Epidermal melanocyte (primary cell): Measurements from ENCODE around the gene UBE2S.
A peak's percentile ranks its signal among the peaks of the same experiment; 100 is the strongest.
"Not testable (repeated sequence)": the region's sequence is repeated elsewhere in the genome, so short reads cannot be mapped to it uniquely, and the experiment has no call there.

Experiments
- DNase-seq: peaks from one replicate; pipeline ENCODE4 v3.0.0; 2011; ENCODE audit warnings: low spot score; ENCODE audit not compliant: insufficient read length

The UBE2S gene

GRCh38 chr19:55407550-55407799 is at the start of gene UBE2S:
Gene UBE2S (minus strand): TSS chr19:55407788. CDS start chr19:55407589, 199 bp downstream.
- DNase-seq: not testable (repeated sequence)

GRCh38 chr19:55456347-55456746 is 48.8 kb upstream of the UBE2S start:
- no peak for DNase-seq

DNA sequence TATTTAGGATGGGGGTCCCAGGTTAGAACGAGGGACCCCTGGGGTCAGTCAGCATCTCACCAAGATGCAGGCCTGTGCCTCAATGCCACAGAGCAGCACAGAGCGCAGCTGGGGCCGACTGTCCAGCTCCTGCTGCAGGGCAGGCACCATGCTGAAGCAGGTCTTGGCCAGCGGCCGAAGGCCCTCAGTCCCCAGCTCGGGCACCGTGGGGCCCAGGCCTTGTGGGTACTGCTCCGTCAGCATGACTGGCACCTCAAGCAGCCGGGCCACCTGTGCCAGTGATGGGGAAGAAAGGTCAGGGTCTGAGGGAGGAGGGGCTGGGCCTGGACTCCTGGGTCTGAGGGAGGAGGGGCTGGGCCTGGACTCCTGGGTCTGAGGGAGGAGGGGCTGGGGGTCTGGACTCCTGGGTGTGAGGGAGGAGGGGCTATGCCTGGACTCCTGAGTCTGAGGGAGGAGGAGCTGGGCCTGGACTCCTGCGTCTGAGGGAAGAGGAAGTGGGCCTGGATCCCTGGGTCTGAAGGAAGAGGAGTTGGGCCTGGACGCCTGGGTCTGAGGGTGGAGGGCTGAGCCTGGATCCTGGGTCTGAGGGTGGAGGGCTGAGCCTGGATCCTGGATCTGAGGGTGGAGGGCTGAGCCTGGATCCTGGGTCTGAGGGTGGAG is 48.1 kb upstream of the UBE2S start:
- DNase-seq: no peak

GRCh38 chr19:55454787-55455243 is 47.2 kb upstream of the UBE2S start:
- peak; percentile 78 for DNase-seq

DNA sequence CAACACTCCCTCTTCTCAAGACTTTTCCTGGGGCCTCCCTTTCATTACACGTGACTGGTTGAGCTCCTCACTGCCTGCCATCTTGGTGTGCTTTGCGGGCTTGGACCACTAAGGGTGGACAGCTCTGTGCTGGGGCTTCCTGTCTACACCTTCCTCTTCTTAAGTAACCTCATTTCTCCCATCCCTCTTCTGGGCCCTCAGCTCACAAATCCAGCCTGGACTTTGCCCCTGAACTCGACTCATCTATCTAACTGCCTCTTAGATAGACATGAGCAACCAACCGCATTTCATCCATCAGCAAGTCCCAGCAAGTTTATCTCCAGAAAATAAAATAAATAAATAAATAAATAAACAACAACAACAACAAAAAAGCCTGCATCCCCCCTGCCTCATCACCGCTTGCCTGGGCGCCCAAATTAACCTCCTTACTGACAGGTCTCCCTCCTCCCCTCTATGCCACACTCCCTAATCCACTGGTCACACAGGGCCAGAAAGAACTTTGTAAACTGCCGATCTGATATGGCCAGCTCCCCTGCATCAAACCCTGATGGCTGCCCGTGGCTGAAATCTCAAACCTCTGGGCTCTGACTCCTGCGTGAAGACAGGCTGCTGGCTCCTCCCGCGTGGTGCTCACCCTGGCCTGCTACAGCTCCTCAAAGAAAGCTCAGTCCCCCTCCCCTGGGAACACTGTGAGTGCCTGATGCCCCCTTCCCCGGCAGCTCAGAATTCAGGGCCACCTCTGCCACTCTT is 46.1 kb upstream of the UBE2S start:
- no peak for DNase-seq

DNA sequence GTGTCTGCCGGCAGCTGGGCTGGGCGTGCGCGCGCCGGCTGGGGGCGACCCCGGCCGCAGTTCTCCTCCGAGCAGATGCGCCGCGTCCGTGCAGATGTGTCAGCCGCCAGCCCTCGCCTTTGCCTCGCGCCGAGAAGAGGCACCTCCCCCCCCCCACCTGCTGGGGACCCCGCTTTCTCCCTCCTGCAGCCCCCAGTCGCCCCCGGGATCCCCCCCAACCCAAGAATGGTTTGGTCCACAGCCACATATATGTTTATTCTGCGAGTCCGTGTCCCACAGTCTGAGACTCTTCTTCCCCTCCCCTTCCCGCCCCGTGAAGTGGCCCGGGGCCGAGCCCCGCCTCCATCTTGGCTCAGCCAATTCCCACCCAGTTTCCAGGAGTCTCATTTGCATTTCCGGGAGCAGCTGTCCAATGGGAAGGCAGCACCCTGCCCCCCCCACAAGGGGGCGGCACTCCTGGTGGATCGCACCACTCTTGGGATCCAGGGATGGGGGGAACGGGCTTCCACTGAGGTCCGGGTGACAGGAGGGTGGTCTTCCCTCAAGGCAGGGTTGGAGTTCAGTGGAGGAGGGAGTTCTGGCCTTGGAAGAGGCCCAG is 45.3 kb upstream of the UBE2S start:
- DNase-seq: peak; percentile 93

- no peak for DNase-seq
These were observed 44.6 kb upstream of the UBE2S start for GRCh38 chr19:55451965-55452748.

DNA sequence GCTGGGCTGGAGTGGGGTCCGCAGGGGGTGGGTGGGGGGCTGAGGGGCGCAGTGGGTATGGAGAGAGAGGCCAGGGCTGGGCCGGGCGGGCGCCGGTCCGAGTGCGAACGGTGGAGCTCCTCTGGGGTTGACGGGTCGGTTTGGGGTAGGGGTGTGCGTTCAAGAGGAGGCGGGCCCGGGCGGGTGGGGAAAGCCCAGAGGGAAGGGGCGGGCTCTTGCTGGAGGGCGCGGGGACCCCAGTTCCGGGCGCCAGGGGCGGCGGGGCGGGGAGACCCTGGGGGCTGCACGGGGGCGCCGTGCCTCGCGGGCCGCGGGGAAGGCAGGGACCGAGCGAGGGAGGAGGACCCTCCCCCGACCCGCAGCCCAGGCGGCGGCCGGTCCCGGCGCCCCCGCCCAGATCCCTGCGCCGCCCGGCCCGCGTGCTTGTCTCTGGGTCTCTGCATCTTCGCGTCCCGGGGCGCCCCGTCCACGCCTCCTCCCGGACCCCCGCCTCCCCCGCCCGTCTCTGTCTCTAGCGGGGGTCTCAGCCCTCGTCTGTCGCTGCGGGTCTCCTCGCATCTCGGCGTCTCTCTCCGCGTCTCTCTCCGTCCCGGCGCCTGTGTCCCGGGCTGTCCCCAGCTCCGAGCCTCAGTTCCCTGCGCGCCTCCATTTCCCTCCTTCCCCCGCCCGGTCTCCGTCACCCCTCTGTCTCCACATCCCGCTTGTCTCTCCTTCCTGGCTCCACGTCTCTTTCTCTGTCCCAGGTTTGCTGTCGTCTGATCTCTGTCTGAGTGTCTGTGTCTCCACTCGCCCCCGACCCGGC is 43.8 kb upstream of the UBE2S start:
- no peak for DNase-seq

- no peak for DNase-seq
These were observed 41.9 kb upstream of the UBE2S start for GRCh38 chr19:55449469-55449868.

- not testable (repeated sequence) for DNase-seq
These were observed 40.5 kb upstream of the UBE2S start for GRCh38 chr19:55448175-55448490.

DNA sequence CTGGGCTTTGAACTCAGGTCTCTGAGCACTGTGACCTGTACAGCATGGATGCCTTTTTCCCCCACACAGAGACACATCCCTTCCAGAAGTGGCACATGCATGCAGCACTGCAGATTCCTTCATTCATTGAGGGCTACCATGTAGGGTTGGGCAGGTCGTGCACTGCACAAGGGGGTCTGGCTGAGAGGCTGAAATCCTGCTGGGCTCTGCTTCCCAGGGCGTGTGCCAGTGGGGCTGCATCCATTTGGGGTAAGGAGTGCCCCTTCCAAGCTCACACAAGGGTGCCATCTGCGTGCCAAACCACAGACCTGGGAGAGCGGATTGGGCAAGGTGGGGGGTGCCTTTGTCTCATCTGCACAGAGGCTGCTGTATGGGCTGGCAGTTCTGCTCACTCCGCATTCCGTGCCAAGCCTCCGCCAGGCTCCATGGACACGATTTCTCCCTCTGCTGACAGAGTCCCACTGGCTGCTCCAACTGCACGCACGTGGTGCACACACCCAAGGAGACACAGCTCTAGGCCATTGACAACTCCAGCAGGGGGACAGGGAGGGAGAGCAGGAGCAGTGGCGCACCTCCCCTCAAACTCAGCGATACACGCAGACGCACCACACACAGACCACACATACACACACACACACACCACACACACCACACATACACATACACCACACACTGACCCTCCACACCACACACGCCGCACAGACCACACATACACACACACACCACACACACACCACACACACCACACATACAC is 40.0 kb upstream of the UBE2S start:
- peak; percentile 92 for DNase-seq

DNA sequence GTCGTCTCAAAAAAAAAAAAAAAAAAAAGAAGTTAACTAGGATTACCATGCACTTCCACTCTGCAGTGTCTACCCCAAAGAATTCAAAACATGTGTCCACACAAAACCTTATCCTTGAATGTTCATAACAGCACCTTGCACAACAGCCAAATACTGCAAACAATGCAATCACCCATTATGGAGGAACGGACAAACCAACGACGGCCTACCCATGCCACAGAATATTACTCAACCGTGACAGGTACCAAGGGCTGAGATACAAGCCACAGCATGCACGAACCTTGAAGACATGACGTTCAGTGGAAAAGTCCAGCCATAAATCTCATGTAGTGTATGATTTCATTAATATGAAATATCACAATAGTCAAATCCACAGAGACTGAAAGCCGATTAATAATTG is 38.5 kb upstream of the UBE2S start:
- peak; percentile 11 for DNase-seq

- DNase-seq: peak; percentile 16
These were observed 37.1 kb upstream of the UBE2S start for GRCh38 chr19:55444646-55445045.

- peak; percentile 19 for DNase-seq
These were observed 36.4 kb upstream of the UBE2S start for GRCh38 chr19:55443824-55444480.

GRCh38 chr19:55443045-55443823 is 35.6 kb upstream of the UBE2S start, which contains the start of gene SHISA7:
Gene SHISA7 (minus strand): TSS chr19:55443300. CDS start chr19:55442863, 437 bp downstream.
- peak; percentile 52 for DNase-seq

- peak; percentile 14 for DNase-seq
These were observed 34.9 kb upstream of the UBE2S start for GRCh38 chr19:55442372-55442961.

- DNase-seq: peak; percentile 14
These were observed 34.2 kb upstream of the UBE2S start for GRCh38 chr19:55441692-55442321.

DNA sequence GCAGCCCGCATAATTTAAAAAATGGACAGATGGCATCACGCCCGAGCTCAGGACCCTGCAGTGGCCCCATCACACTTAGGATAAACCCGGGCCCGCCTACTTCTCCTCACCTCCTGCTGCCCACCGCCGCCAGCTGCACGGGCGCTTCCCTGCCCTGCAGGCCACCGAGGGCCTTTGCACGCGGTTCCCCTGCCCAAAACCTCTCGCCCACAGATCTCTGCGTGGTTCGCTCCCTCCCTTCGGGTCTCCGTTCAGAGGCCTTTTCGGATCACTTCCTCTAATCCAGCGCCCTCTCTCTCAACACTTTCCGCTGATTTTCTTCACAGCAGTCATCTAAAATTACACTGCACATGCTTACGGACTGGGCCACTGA is 33.7 kb upstream of the UBE2S start:
- peak; percentile 18 for DNase-seq
